Measurements from ENCODE around the gene UGT1A6.

UGT1A6 gene

GRCh38 chr2:233816334-233816733, 123.6 kb downstream of the UGT1A6 start:
- H3F3A ChIP-seq (ENCODE audit: insufficient read depth, low read length), result no peaks in the 10 kb centered on the region
- H4K20me1 ChIP-seq (ENCODE audit: insufficient read depth, low read length), result no peaks in the 10 kb centered on the region
- H3K9me3 ChIP-seq (replicated peaks; ENCODE audit: insufficient read depth, low read length), result no peaks in the 10 kb centered on the region
- H3K4me1 ChIP-seq (ENCODE audit: low read length), result no peaks in the 10 kb centered on the region
- H3K79me2 ChIP-seq (ENCODE audit: low read length), result no peaks in the 10 kb centered on the region
- H2AFZ ChIP-seq (ENCODE audit: low read length), result no peak overlapping the region
- DNase-seq, result no peak
- no peak overlapping the region for H3K4me2 ChIP-seq (ENCODE audit: low read depth, low read length)
- no peaks in the 10 kb centered on the region for H3K36me3 ChIP-seq (replicated peaks; ENCODE audit: insufficient read depth, low read length)
- no peak overlapping the region for H3K27ac ChIP-seq (ENCODE audit: low read length)
- H3K9me2 ChIP-seq (replicated peaks; ENCODE audit: insufficient read depth, low read length), result no peaks in the 10 kb centered on the region
- no peak overlapping the region for H3K4me3 ChIP-seq (ENCODE audit: low read length)
- H3K27me3 ChIP-seq (replicated peaks; ENCODE audit: insufficient read depth, low read length), result no peaks in the 10 kb centered on the region
- no peak for TF ChIP-seq EZH2 (optimal IDR thresholded peaks at IDR 0.05; ENCODE audit: low read depth, low read length)
- no peak for TF ChIP-seq EZH2phosphoT487 (IDR thresholded peaks at IDR 0.05; ENCODE audit: low read length)
- no peak for TF ChIP-seq CTCF (IDR thresholded peaks at IDR 0.05; ENCODE audit: low read length)
- no peak overlapping the region for H3K9ac ChIP-seq (ENCODE audit: low read length)

- DNase-seq, result no peak
- Histone ChIP-seq H3K9me3 (replicated peaks; ENCODE audit: insufficient read depth, low read length) (no peaks in the 10 kb centered on the region), H3K27ac (ENCODE audit: low read length) (no peak overlapping the region), H2AFZ (ENCODE audit: low read length) (no peak overlapping the region), H3K9ac (ENCODE audit: low read length) (no peak overlapping the region), H3K9me2 (replicated peaks; ENCODE audit: insufficient read depth, low read length) (no peaks in the 10 kb centered on the region), H3K4me2 (ENCODE audit: low read depth, low read length) (no peak overlapping the region), H4K20me1 (ENCODE audit: insufficient read depth, low read length) (no peaks in the 10 kb centered on the region), H3K4me1 (ENCODE audit: low read length) (no peaks in the 10 kb centered on the region), H3K79me2 (ENCODE audit: low read length) (no peaks in the 10 kb centered on the region), H3K36me3 (replicated peaks; ENCODE audit: insufficient read depth, low read length) (no peaks in the 10 kb centered on the region), H3K27me3 (replicated peaks; ENCODE audit: insufficient read depth, low read length) (no peaks in the 10 kb centered on the region), H3F3A (ENCODE audit: insufficient read depth, low read length) (no peaks in the 10 kb centered on the region), H3K4me3 (ENCODE audit: low read length) (no peak overlapping the region)
- no peak for TF ChIP-seq EZH2phosphoT487 (IDR thresholded peaks at IDR 0.05; ENCODE audit: low read length)
Measured at GRCh38 chr2:233816771-233817170, 124.1 kb downstream of the UGT1A6 start.

- Histone ChIP-seq H3K9me2 (replicated peaks; ENCODE audit: insufficient read depth, low read length) (no peaks in the 10 kb centered on the region), H3K4me1 (ENCODE audit: low read length) (no peaks in the 10 kb centered on the region), H2AFZ (ENCODE audit: low read length) (no peak overlapping the region), H3K4me2 (ENCODE audit: low read depth, low read length) (no peak overlapping the region), H3K36me3 (replicated peaks; ENCODE audit: insufficient read depth, low read length) (no peaks in the 10 kb centered on the region), H3F3A (ENCODE audit: insufficient read depth, low read length) (no peaks in the 10 kb centered on the region), H3K9me3 (replicated peaks; ENCODE audit: insufficient read depth, low read length) (no peaks in the 10 kb centered on the region), H3K79me2 (ENCODE audit: low read length) (no peaks in the 10 kb centered on the region), H3K9ac (ENCODE audit: low read length) (no peak overlapping the region), H4K20me1 (ENCODE audit: insufficient read depth, low read length) (no peaks in the 10 kb centered on the region), H3K4me3 (ENCODE audit: low read length) (no peak overlapping the region), H3K27me3 (replicated peaks; ENCODE audit: insufficient read depth, low read length) (no peaks in the 10 kb centered on the region), H3K27ac (ENCODE audit: low read length) (no peak overlapping the region)
- DNase-seq, result no peak
- TF ChIP-seq CTCF (IDR thresholded peaks at IDR 0.05; ENCODE audit: low read length) (no peak), EZH2phosphoT487 (IDR thresholded peaks at IDR 0.05; ENCODE audit: low read length) (no peak), EZH2 (optimal IDR thresholded peaks at IDR 0.05; ENCODE audit: low read depth, low read length) (no peak)
Measured at GRCh38 chr2:233817361-233817911, 124.7 kb downstream of the UGT1A6 start.

GRCh38 chr2:233817995-233818638, 125.4 kb downstream of the UGT1A6 start:
- no peaks in the 10 kb centered on the region for H3K27me3 ChIP-seq (replicated peaks; ENCODE audit: insufficient read depth, low read length)
- H2AFZ ChIP-seq (ENCODE audit: low read length), result no peak overlapping the region
- H3K79me2 ChIP-seq (ENCODE audit: low read length), result no peaks in the 10 kb centered on the region
- no peaks in the 10 kb centered on the region for H3K36me3 ChIP-seq (replicated peaks; ENCODE audit: insufficient read depth, low read length)
- no peaks in the 10 kb centered on the region for H3K9me2 ChIP-seq (replicated peaks; ENCODE audit: insufficient read depth, low read length)
- no peak for DNase-seq
- H3K9me3 ChIP-seq (replicated peaks; ENCODE audit: insufficient read depth, low read length), result no peaks in the 10 kb centered on the region
- H3K4me3 ChIP-seq (ENCODE audit: low read length), result no peak overlapping the region
- H3F3A ChIP-seq (ENCODE audit: insufficient read depth, low read length), result no peaks in the 10 kb centered on the region
- no peak overlapping the region for H3K27ac ChIP-seq (ENCODE audit: low read length)
- H3K4me1 ChIP-seq (ENCODE audit: low read length), result no peaks in the 10 kb centered on the region
- H3K4me2 ChIP-seq (ENCODE audit: low read depth, low read length), result no peak overlapping the region
- TF ChIP-seq EZH2 (optimal IDR thresholded peaks at IDR 0.05; ENCODE audit: low read depth, low read length) (no peak), EZH2phosphoT487 (IDR thresholded peaks at IDR 0.05; ENCODE audit: low read length) (no peak), CTCF (IDR thresholded peaks at IDR 0.05; ENCODE audit: low read length) (no peak)
- no peaks in the 10 kb centered on the region for H4K20me1 ChIP-seq (ENCODE audit: insufficient read depth, low read length)
- H3K9ac ChIP-seq (ENCODE audit: low read length), result no peak overlapping the region

Data from MM.1S (cell line).